GM12872 (cell line): ENCODE results near the gene DPP4.

Experiments
- CTCF ChIP-seq: IDR thresholded peaks from 3 replicates; pipeline ENCODE4 v1.5.1; 2011; ENCODE audit warnings: low read depth, mild to moderate bottlenecking, low read length, moderate library complexity; ENCODE audit not compliant: insufficient read depth

DPP4 gene

GRCh38 chr2:162073888-162074631, at the start of gene DPP4:
Gene DPP4 (minus strand): TSS chr2:162074215. CDS start chr2:162073981, 234 bp downstream.
- no peak for TF ChIP-seq CTCF

GRCh38 chr2:162118166-162119031, 44.4 kb upstream of the DPP4 start:
- no peak for TF ChIP-seq CTCF

- TF ChIP-seq CTCF: no peak
These were observed 42.3 kb upstream of the DPP4 start for GRCh38 chr2:162116352-162116751.

GRCh38 chr2:162115076-162115475, 41.1 kb upstream of the DPP4 start:
- TF ChIP-seq CTCF: no peak

GRCh38 chr2:162114271-162114670, 40.3 kb upstream of the DPP4 start:
- no peak for TF ChIP-seq CTCF

GRCh38 chr2:162113776-162114168, 39.8 kb upstream of the DPP4 start:
- TF ChIP-seq CTCF: no peak

GRCh38 chr2:162113088-162113775, 39.2 kb upstream of the DPP4 start:
- TF ChIP-seq CTCF: no peak
